Heart left ventricle (tissue), 13 donors: ENCODE measurements around the gene PLCL1.

Experiments used
- POLR2A ChIP-seq, 2 donors: fragments of 450-650 bp; IDR thresholded peaks; one replicate each; pipeline ENCODE4 v1.6.1; 2017; ENCODE audit warnings: antibody characterized with exemption in 2 of 2, mild to moderate bottlenecking in 2 of 2, moderate library complexity in 2 of 2
- TF ChIP-seq, protein P1 (sequence below), 12 donors: fragments of 200-600 bp; sonication (generic) in 4 of 12; IDR thresholded peaks; one replicate each; pipeline versions ENCODE4 v1.5.0 to v1.8.0; 2018 to 2022; ENCODE audit warnings: antibody characterized with exemption in 12 of 12, mild to moderate bottlenecking in 5 of 12
- donor health status: ischemic (EF 13 %, LVEDD 7.1; RV severe dilation, severe dysfunction).
- donor health status: DM: no; HTN: yes; CAD: no.
- donor health status: DM: no; HTN: no; CAD: no.
- donor health status: ischemic (EF 25% LVEDD 6.9; RV normal size, moderate dysfunction).
- donor health status: ischemic (EF 25% LVEDD 5.7; RV mildly dilated, moderate dysfunction).
- donor health status: ischemic (EF 35%, LVEDD 5.7; RV mildly dilated, moderate dysfunction).
- donor health status: nonischemic (EF 11% LVEDD 7.7; RV severe dilation, severe dysfunction).
- donor health status: DM: yes; HTN: yes; CAD: no.
- donor health status: PGD.
- donor health status: ischemic (EF 29% LVEDD 5.4; RV normal size, mild dysfunction).
- donor health status: nonischemic (EF 23%, LVEDD 6.1; RV moderate dilation, normal function).

DNA sequence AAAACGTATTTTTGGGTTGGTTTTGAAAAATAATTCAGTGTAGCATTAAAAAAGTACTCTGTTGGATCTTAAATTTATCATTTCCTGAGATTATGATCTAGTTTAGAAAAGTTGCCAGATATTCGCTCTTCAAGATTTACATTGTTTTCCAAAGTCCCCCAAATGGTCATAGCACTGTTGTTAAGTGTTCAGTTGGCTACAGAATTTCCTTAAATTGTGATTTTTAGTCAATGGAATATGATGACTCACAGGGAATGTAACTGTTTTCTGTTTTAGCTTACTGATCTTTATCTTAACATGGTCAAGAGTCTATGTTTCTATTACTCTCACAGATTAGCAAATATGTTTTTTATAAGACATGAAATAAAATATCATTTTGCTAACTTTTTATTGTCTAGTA is 23.2 kb downstream of the PLCL1 start:
- TF ChIP-seq POLR2A (IDR thresholded peaks at IDR 0.05) = no peak
- TF ChIP-seq, protein P1, sequence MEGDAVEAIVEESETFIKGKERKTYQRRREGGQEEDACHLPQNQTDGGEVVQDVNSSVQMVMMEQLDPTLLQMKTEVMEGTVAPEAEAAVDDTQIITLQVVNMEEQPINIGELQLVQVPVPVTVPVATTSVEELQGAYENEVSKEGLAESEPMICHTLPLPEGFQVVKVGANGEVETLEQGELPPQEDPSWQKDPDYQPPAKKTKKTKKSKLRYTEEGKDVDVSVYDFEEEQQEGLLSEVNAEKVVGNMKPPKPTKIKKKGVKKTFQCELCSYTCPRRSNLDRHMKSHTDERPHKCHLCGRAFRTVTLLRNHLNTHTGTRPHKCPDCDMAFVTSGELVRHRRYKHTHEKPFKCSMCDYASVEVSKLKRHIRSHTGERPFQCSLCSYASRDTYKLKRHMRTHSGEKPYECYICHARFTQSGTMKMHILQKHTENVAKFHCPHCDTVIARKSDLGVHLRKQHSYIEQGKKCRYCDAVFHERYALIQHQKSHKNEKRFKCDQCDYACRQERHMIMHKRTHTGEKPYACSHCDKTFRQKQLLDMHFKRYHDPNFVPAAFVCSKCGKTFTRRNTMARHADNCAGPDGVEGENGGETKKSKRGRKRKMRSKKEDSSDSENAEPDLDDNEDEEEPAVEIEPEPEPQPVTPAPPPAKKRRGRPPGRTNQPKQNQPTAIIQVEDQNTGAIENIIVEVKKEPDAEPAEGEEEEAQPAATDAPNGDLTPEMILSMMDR (IDR thresholded peaks at IDR 0.05) = no peak
